Measurements from ENCODE around the gene C20orf204.

Gene C20orf204

GRCh38 chr20:64015635-64016034 is 20.3 kb upstream of the C20orf204 start:
- no peaks in the 10 kb centered on the region for H3K27me3 ChIP-seq (ENCODE audit: low read depth, low read length)
- no peaks in the 10 kb centered on the region for H3K4me1 ChIP-seq (ENCODE audit: control insufficient read depth in 1 of 2, insufficient read depth in 2 of 2, low read length in 2 of 2)
- H3K27ac ChIP-seq (ENCODE audit: low read length) = no peak overlapping the region
- no peaks in the 10 kb centered on the region for H3K9me3 ChIP-seq (ENCODE audit: control insufficient read depth in 1 of 2, low read length in 2 of 2)
- peaks cover 47 to 70% of the 10 kb centered on the region in 2 donors for H3K36me3 ChIP-seq (ENCODE audit: control insufficient read depth in 1 of 2, insufficient read depth in 2 of 2, low read length in 2 of 2)
- no peak overlapping the region for H3K4me3 ChIP-seq (ENCODE audit: low read depth in 1 of 2, low read length in 2 of 2)

DNA sequence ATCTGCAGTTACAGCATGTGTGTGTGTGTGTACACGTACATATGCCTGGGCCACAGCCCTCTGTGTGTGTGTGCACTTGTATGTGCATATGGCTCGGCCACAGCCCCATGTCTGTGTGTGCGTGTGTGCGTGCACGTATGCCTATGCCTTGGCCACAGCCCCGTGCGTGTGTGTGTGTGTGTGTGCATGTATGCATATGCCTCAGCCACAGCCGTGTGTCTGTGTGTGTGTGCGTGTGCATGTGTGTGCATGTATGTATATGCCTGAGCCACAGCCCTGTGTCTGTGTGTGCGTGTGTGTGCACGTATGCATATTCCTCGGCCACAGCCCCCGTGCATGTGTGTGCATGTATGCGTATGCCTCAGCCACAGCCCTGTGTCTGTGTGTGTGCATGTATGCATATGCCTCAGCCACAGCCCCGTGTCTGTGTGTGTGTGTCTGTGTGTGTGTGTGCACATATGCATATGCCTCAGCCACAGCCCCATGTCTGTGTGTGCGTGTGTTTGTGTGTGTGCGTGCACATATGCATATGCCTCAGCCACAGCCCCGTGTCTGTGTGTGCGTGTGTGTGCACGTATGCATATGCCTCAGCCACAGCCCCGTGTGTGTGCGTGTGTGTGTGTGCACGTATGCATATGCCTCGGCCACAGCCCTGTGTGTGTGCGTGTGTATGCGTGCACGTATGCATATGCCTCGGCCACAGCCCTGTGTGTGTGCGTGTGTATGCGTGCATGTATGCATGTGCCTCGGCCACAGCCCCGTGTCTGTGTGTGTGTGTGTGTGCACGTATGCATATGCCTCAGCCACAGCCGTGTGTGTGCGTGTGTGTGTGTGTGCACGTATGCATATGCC is 14.6 kb upstream of the C20orf204 start:
- no peaks in the 10 kb centered on the region for H3K27me3 ChIP-seq (ENCODE audit: low read depth, low read length)
- no peak overlapping the region for H3K4me3 ChIP-seq (ENCODE audit: low read depth in 1 of 2, low read length in 2 of 2)
- H3K9me3 ChIP-seq (ENCODE audit: control insufficient read depth in 1 of 2, low read length in 2 of 2) = no peaks in the 10 kb centered on the region
- H3K4me1 ChIP-seq (ENCODE audit: control insufficient read depth in 1 of 2, insufficient read depth in 2 of 2, low read length in 2 of 2) = peaks cover 0 to 13% of the 10 kb centered on the region in 2 donors
- H3K36me3 ChIP-seq (ENCODE audit: control insufficient read depth in 1 of 2, insufficient read depth in 2 of 2, low read length in 2 of 2) = peaks cover 42 to 83% of the 10 kb centered on the region in 2 donors
- H3K27ac ChIP-seq (ENCODE audit: low read length) = no peak overlapping the region

- Histone ChIP-seq H3K9me3 (ENCODE audit: control insufficient read depth in 1 of 2, low read length in 2 of 2) (no peaks in the 10 kb centered on the region), H3K27me3 (ENCODE audit: low read depth, low read length) (no peaks in the 10 kb centered on the region), H3K36me3 (ENCODE audit: control insufficient read depth in 1 of 2, insufficient read depth in 2 of 2, low read length in 2 of 2) (peaks cover 56 to 89% of the 10 kb centered on the region in 2 donors), H3K4me1 (ENCODE audit: control insufficient read depth in 1 of 2, insufficient read depth in 2 of 2, low read length in 2 of 2) (peaks cover 0 to 19% of the 10 kb centered on the region in 2 donors), H3K27ac (ENCODE audit: low read length) (no peak overlapping the region), H3K4me3 (ENCODE audit: low read depth in 1 of 2, low read length in 2 of 2) (no peak overlapping the region)
Measured at GRCh38 chr20:64022671-64023360, 13.2 kb upstream of the C20orf204 start.

DNA sequence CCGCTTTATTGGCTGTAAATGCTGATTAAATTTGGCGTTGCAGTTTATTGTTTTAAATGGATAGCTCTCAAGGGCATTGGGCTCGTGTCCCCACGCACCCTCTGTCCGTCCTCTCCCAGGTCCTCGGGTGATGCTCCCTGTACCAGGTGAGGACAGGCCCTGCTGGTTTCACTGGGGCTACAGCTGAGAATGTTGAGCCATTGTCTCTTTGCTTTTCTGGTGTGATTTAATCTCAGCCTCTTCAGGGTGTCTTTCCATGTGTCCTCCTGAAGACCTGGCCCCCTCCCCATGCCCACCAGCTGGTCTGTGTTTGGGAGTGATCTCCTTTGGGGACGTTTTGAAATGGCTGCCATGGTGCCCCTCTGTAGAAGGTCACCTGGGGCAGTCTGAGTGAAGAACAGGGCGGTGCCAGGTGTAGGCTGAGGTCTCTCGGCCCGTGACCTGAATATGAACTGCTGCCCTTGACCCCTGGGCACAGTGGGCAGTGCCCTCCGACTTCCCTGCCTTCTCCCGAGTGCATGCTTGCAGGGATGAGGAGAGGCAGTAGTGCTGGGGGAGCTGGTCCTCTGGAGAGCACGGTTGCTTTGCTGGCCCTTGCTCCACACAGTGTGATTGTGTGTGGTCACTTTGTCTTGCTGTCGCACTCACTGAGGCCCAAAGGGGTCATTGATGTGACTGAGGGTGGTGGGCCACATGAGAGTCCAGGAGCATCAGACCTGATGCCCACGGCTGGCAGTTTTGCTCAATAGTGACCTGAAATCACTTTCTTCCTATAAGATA is 12.4 kb upstream of the C20orf204 start:
- peaks cover 0 to 25% of the 10 kb centered on the region in 2 donors for H3K4me1 ChIP-seq (ENCODE audit: control insufficient read depth in 1 of 2, insufficient read depth in 2 of 2, low read length in 2 of 2)

GRCh38 chr20:64024141-64024990 is 11.6 kb upstream of the C20orf204 start:
- Histone ChIP-seq H3K4me3 (ENCODE audit: low read depth in 1 of 2, low read length in 2 of 2) (no peak overlapping the region), H3K4me1 (ENCODE audit: control insufficient read depth in 1 of 2, insufficient read depth in 2 of 2, low read length in 2 of 2) (peaks cover 0 to 25% of the 10 kb centered on the region in 2 donors), H3K36me3 (ENCODE audit: control insufficient read depth in 1 of 2, insufficient read depth in 2 of 2, low read length in 2 of 2) (peaks cover 45 to 89% of the 10 kb centered on the region in 2 donors), H3K27ac (ENCODE audit: low read length) (no peak overlapping the region), H3K27me3 (ENCODE audit: low read depth, low read length) (no peaks in the 10 kb centered on the region), H3K9me3 (ENCODE audit: control insufficient read depth in 1 of 2, low read length in 2 of 2) (no peaks in the 10 kb centered on the region)

More for the DNA sequence above, 12.4 kb upstream of the C20orf204 start:
- H3K9me3 ChIP-seq (ENCODE audit: control insufficient read depth in 1 of 2, low read length in 2 of 2) = no peaks in the 10 kb centered on the region
- no peaks in the 10 kb centered on the region for H3K27me3 ChIP-seq (ENCODE audit: low read depth, low read length)
- H3K27ac ChIP-seq (ENCODE audit: low read length) = no peak overlapping the region
- no peak overlapping the region for H3K4me3 ChIP-seq (ENCODE audit: low read depth in 1 of 2, low read length in 2 of 2)
- peaks cover 51 to 90% of the 10 kb centered on the region in 2 donors for H3K36me3 ChIP-seq (ENCODE audit: control insufficient read depth in 1 of 2, insufficient read depth in 2 of 2, low read length in 2 of 2)

DNA sequence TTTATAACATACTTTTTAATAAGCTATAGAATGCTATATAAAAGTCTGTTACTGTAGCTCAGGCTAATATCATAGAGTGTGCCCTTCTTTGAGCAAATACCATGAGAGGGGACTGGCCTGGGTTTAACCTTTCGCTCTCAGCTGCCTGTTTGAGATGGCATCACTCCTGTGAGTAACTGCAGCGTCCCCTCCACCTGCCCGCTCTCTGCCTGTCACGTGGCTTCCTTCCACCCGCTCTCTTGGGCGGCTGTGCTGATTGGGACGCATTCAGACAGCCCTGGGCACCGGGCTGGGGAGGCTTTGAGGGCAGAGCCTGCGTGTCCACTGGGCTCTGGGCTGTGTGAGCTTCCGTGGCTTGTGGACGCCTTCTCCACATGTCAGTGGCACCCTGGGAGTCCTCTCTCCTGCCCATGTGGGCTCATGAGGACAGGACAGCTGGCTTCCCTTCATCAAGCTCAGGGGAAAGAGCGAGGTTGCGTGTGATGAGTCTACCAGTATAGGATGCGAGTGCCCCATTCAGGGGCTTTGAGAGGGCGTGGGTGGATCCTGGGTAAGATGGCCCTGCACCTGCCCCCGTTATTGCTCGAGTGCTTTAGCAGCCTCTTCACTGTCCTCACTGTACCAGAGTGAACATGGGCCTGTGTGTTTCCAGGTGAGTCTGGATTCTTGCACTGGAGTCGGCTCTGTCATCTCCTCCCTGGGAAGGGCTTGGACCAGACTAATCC is 10.7 kb upstream of the C20orf204 start:
- Histone ChIP-seq H3K27ac (ENCODE audit: low read length) (no peak overlapping the region), H3K9me3 (ENCODE audit: control insufficient read depth in 1 of 2, low read length in 2 of 2) (no peaks in the 10 kb centered on the region), H3K4me3 (ENCODE audit: low read depth in 1 of 2, low read length in 2 of 2) (no peak overlapping the region), H3K36me3 (ENCODE audit: control insufficient read depth in 1 of 2, insufficient read depth in 2 of 2, low read length in 2 of 2) (peaks cover 39 to 91% of the 10 kb centered on the region in 2 donors), H3K4me1 (ENCODE audit: control insufficient read depth in 1 of 2, insufficient read depth in 2 of 2, low read length in 2 of 2) (peaks cover 0 to 25% of the 10 kb centered on the region in 2 donors), H3K27me3 (ENCODE audit: low read depth, low read length) (no peaks in the 10 kb centered on the region)

DNA sequence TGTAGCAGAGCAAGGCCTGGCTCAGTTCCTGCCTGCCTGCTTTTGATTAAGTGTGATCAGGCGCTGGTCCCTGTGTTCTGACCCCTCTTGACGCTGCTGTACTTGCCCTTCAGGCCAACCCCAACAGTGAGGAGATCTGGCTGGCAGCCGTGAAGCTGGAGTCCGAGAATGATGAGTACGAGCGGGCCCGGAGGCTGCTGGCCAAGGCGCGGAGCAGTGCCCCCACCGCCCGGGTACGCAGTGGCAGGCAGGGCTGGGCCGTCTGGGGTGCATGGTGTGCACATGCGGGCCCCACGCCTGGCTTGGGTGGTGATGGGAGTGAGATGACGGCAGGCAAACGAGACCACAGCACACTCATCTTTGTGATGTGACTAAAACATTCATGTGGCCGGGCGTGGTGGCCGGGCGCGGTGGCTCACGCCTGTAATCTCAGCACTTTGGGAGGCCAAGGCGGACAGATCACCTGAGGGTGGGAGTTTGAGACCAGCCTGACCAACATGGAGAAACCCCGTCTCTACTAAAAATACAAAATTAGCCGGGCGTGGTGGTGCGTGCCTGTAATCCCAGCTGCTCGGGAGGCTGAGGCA is 10.1 kb upstream of the C20orf204 start:
- peaks cover 43 to 96% of the 10 kb centered on the region in 2 donors for H3K36me3 ChIP-seq (ENCODE audit: control insufficient read depth in 1 of 2, insufficient read depth in 2 of 2, low read length in 2 of 2)
- no peaks in the 10 kb centered on the region for H3K27me3 ChIP-seq (ENCODE audit: low read depth, low read length)
- H3K4me3 ChIP-seq (ENCODE audit: low read depth in 1 of 2, low read length in 2 of 2) = no peak overlapping the region
- no peak overlapping the region for H3K27ac ChIP-seq (ENCODE audit: low read length)
- peaks cover 0 to 25% of the 10 kb centered on the region in 2 donors for H3K4me1 ChIP-seq (ENCODE audit: control insufficient read depth in 1 of 2, insufficient read depth in 2 of 2, low read length in 2 of 2)
- no peaks in the 10 kb centered on the region for H3K9me3 ChIP-seq (ENCODE audit: control insufficient read depth in 1 of 2, low read length in 2 of 2)

GRCh38 chr20:64027981-64028685 is 7.8 kb upstream of the C20orf204 start:
- Histone ChIP-seq H3K36me3 (ENCODE audit: control insufficient read depth in 1 of 2, insufficient read depth in 2 of 2, low read length in 2 of 2) (peaks cover 36 to 93% of the 10 kb centered on the region in 2 donors), H3K9me3 (ENCODE audit: control insufficient read depth in 1 of 2, low read length in 2 of 2) (no peaks in the 10 kb centered on the region), H3K27ac (ENCODE audit: low read length) (no peak overlapping the region), H3K27me3 (ENCODE audit: low read depth, low read length) (no peaks in the 10 kb centered on the region), H3K4me3 (ENCODE audit: low read depth in 1 of 2, low read length in 2 of 2) (no peak overlapping the region), H3K4me1 (ENCODE audit: control insufficient read depth in 1 of 2, insufficient read depth in 2 of 2, low read length in 2 of 2) (peaks cover 0 to 25% of the 10 kb centered on the region in 2 donors)

DNA sequence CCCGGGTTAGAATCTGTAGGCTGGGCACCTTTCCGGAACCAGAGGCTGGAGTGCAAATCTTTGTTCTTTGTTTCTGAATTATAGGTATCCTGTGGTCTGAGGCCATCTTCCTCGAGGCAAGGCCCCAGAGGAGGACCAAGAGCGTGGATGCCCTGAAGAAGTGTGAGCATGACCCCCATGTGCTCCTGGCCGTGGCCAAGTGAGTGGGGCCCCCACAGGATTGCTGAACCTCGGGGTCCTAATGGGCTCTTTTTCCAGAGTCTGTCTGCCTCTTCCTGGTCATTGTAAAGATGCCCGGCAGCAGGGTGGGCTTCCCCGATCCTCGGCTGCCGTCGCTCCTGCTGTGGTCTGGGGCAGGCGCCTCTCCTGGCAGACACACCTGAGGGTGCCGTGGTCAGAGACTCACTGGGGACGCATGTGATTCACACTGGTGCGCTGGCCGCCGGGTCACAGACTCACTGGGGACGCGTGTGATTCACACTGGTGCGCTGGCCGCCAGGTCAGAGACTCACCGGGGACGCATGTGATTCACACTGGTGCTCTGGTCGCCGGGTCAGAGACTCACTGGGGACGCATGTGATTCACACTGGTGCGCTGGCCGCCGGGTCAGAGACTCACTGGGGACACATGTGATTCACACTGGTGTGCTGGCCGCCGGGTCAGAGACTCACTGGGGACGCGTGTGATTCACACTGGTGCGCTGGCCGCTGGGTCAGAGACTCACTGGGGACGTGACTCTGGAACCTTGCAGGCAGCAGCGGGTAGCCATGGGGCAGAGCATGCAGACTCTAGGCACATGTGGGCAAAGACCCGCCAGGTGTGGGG is 6.5 kb upstream of the C20orf204 start:
- peaks cover 0 to 18% of the 10 kb centered on the region in 2 donors for H3K4me1 ChIP-seq (ENCODE audit: control insufficient read depth in 1 of 2, insufficient read depth in 2 of 2, low read length in 2 of 2)
- no peak overlapping the region for H3K4me3 ChIP-seq (ENCODE audit: low read depth in 1 of 2, low read length in 2 of 2)
- H3K9me3 ChIP-seq (ENCODE audit: control insufficient read depth in 1 of 2, low read length in 2 of 2) = no peaks in the 10 kb centered on the region
- H3K27me3 ChIP-seq (ENCODE audit: low read depth, low read length) = no peaks in the 10 kb centered on the region
- peaks cover 31 to 89% of the 10 kb centered on the region in 2 donors for H3K36me3 ChIP-seq (ENCODE audit: control insufficient read depth in 1 of 2, insufficient read depth in 2 of 2, low read length in 2 of 2)
- no peak overlapping the region for H3K27ac ChIP-seq (ENCODE audit: low read length)
